Measurements from ENCODE around the gene GPR183. TPM values are rescaled to one million over a fixed set of nuclear protein-coding genes. Genes with fewer than 3 reads are reported as not detected.

The GPR183 gene
- total RNA-seq, 1 donor from 2014 or later, result 12.0 TPM

- Histone ChIP-seq H3K36me3 (no peaks in the 10 kb centered on the region), H3K27me3 (no peaks in the 10 kb centered on the region), H3K9me3 (no peaks in the 10 kb centered on the region), H3K4me3 (no peak overlapping the region), H3K4me1 (no peaks in the 10 kb centered on the region), H3K27ac (no peak overlapping the region)
- no peak for DNase-seq (ENCODE audit: extremely low spot score in 2 of 2)
- intact Hi-C loops (cut with DNase I), result loop anchor here (5.0 kb wide), 1 partner anchor 90 kb away; no protein-coding TSS in a partner anchor
- TF ChIP-seq POLR2AphosphoS5 (IDR thresholded peaks at IDR 0.05; ENCODE audit: insufficient read depth in 1 of 2, low read depth in 1 of 2) (no peak), CTCF (IDR thresholded peaks at IDR 0.05) (no peak), POLR2A (IDR thresholded peaks at IDR 0.05) (no peak)
Measured at GRCh38 chr13:99266827-99267226, 40.4 kb downstream of the GPR183 start.

- H3K4me3 ChIP-seq, result no peak overlapping the region
- DNase-seq (ENCODE audit: extremely low spot score in 2 of 2), result no peak
- no peak overlapping the region for H3K27ac ChIP-seq
- H3K36me3 ChIP-seq, result no peaks in the 10 kb centered on the region
- H3K27me3 ChIP-seq, result no peaks in the 10 kb centered on the region
- no peak for TF ChIP-seq POLR2A (IDR thresholded peaks at IDR 0.05)
- peak in 2 of 3 experiments; percentile 39 to 48 for TF ChIP-seq CTCF (IDR thresholded peaks at IDR 0.05)
- H3K9me3 ChIP-seq, result no peaks in the 10 kb centered on the region
- no peaks in the 10 kb centered on the region for H3K4me1 ChIP-seq
- intact Hi-C loops (cut with DNase I), result loop anchor here (5.0 kb wide), 1 partner anchor 89 kb away; no protein-coding TSS in a partner anchor
Measured at GRCh38 chr13:99265821-99266426, 41.3 kb downstream of the GPR183 start.

GRCh38 chr13:99265162-99265800 is 41.9 kb downstream of the GPR183 start:
- no peak for TF ChIP-seq POLR2A (IDR thresholded peaks at IDR 0.05)
- TF ChIP-seq CTCF (IDR thresholded peaks at IDR 0.05), result no peak
- no peak for TF ChIP-seq POLR2AphosphoS5 (IDR thresholded peaks at IDR 0.05; ENCODE audit: insufficient read depth in 1 of 2, low read depth in 1 of 2)
- Histone ChIP-seq H3K27ac (no peak overlapping the region), H3K9me3 (no peaks in the 10 kb centered on the region), H3K4me3 (no peak overlapping the region), H3K4me1 (no peaks in the 10 kb centered on the region), H3K36me3 (no peaks in the 10 kb centered on the region), H3K27me3 (no peaks in the 10 kb centered on the region)
- DNase-seq (ENCODE audit: extremely low spot score in 2 of 2), result no peak
- intact Hi-C loops (cut with DNase I), result loop anchor here (5.0 kb wide), 1 partner anchor 88 kb away; no protein-coding TSS in a partner anchor

- intact Hi-C loops (cut with DNase I), result no loop called here
- TF ChIP-seq POLR2A (IDR thresholded peaks at IDR 0.05), result no peak
- no peak for TF ChIP-seq CTCF (IDR thresholded peaks at IDR 0.05)
- H3K4me1 ChIP-seq, result no peaks in the 10 kb centered on the region
- no peaks in the 10 kb centered on the region for H3K9me3 ChIP-seq
- H3K27me3 ChIP-seq, result no peaks in the 10 kb centered on the region
- no peak overlapping the region for H3K4me3 ChIP-seq
- H3K27ac ChIP-seq, result no peak overlapping the region
- H3K36me3 ChIP-seq, result no peaks in the 10 kb centered on the region
- no peak for DNase-seq (ENCODE audit: extremely low spot score in 2 of 2)
Measured at GRCh38 chr13:99264051-99264450, 43.1 kb downstream of the GPR183 start.

- intact Hi-C loops (cut with DNase I), result no loop called here
- Histone ChIP-seq H3K4me3 (no peak overlapping the region), H3K4me1 (no peaks in the 10 kb centered on the region), H3K9me3 (no peaks in the 10 kb centered on the region), H3K27me3 (no peaks in the 10 kb centered on the region), H3K27ac (no peak overlapping the region), H3K36me3 (no peaks in the 10 kb centered on the region)
- DNase-seq (ENCODE audit: extremely low spot score in 2 of 2), result no peak
- TF ChIP-seq POLR2AphosphoS5 (IDR thresholded peaks at IDR 0.05; ENCODE audit: insufficient read depth in 1 of 2, low read depth in 1 of 2) (no peak), CTCF (IDR thresholded peaks at IDR 0.05) (no peak), POLR2A (IDR thresholded peaks at IDR 0.05) (no peak)
Measured at GRCh38 chr13:99263126-99263785, 43.9 kb downstream of the GPR183 start.

All from vagina (tissue), 2 donors.